GM18499 (cell line): ENCODE results near the gene BBS9.
A peak's percentile ranks its signal among the peaks of the same experiment; 100 is the strongest.

ENCODE experiments used
- ATAC-seq: cut with Tn5 transposase; IDR thresholded peaks from one replicate; pipeline ENCODE4 v1.9.1; 2021; ENCODE audit warnings: moderate number of reproducible peaks; ENCODE audit not compliant: insufficient read depth, unreplicated experiment

Gene BBS9

GRCh38 chr7:33422141-33422540, 292.8 kb downstream of the BBS9 start:
- ATAC-seq, result no peak

GRCh38 chr7:33422825-33423645, 293.7 kb downstream of the BBS9 start:
- peak; percentile 31 for ATAC-seq

- peak; percentile 96 for ATAC-seq
Observed at GRCh38 chr7:33423646-33424020, 294.3 kb downstream of the BBS9 start.

- no peak for ATAC-seq
Observed at GRCh38 chr7:33425395-33425794, 296.0 kb downstream of the BBS9 start.

- ATAC-seq, result no peak
Observed at GRCh38 chr7:33425929-33426678, 296.7 kb downstream of the BBS9 start.

- no peak for ATAC-seq
Observed at GRCh38 chr7:33428415-33428814, 299.1 kb downstream of the BBS9 start.

GRCh38 chr7:33431543-33431942, 302.2 kb downstream of the BBS9 start:
- no peak for ATAC-seq

GRCh38 chr7:33432821-33433220, 303.5 kb downstream of the BBS9 start:
- no peak for ATAC-seq

- ATAC-seq, result no peak
Observed at GRCh38 chr7:33433357-33433756, 304.0 kb downstream of the BBS9 start.

- ATAC-seq, result no peak
Observed at GRCh38 chr7:33444511-33444910, 315.1 kb downstream of the BBS9 start.

- no peak for ATAC-seq
Observed at GRCh38 chr7:33446551-33446950, 317.2 kb downstream of the BBS9 start.

GRCh38 chr7:33448035-33448434, 318.7 kb downstream of the BBS9 start:
- ATAC-seq, result no peak

GRCh38 chr7:33449847-33450246, 320.5 kb downstream of the BBS9 start:
- no peak for ATAC-seq

GRCh38 chr7:33452805-33453502, 323.6 kb downstream of the BBS9 start:
- ATAC-seq, result no peak

GRCh38 chr7:33457039-33457438, 327.7 kb downstream of the BBS9 start:
- no peak for ATAC-seq

GRCh38 chr7:33458581-33458980, 329.2 kb downstream of the BBS9 start:
- no peak for ATAC-seq

GRCh38 chr7:33459340-33459751, 330.0 kb downstream of the BBS9 start:
- no peak for ATAC-seq

GRCh38 chr7:33463131-33463530, 333.8 kb downstream of the BBS9 start:
- ATAC-seq, result no peak

- ATAC-seq, result no peak
Observed at GRCh38 chr7:33466203-33466602, 336.8 kb downstream of the BBS9 start.

GRCh38 chr7:33471636-33472242, 342.4 kb downstream of the BBS9 start:
- no peak for ATAC-seq
